T-helper 1 cell treated with Interleukin-12 subunit alpha and Interleukin-12 subunit beta and Interleukin-4 antibody, amounts not matched to agents 30 ng/mL and 1 ng/mL, for 36 hours (primary cell): ENCODE data around the gene PTGER2. TPM values are rescaled to one million over a fixed set of nuclear protein-coding genes. Genes with fewer than 3 reads are reported as not detected.

ENCODE experiments used
- intact Hi-C: fragments of 100-400 bp; cut with micrococcal nuclease; formaldehyde crosslinking; loops from one replicate; pipeline ENCODE4 v1.15.1; 2024
- total RNA-seq: library from RNA; stranded (reverse); gene quantifications from 2 replicates; pipeline ENCODE4 v1.2.3, GENCODE V29; 2022

PTGER2 gene
- total RNA-seq, 1 donor from 2014 or later: 140 TPM

- intact Hi-C loops: no loop called here
Measured at GRCh38 chr14:52304248-52304904, 9.7 kb upstream of the PTGER2 start.

GRCh38 chr14:52305014-52305413 is 9.1 kb upstream of the PTGER2 start:
- intact Hi-C loops: no loop called here

- intact Hi-C loops: no loop called here
Measured at GRCh38 chr14:52307376-52307775, 6.7 kb upstream of the PTGER2 start.

- intact Hi-C loops: no loop called here
Measured at GRCh38 chr14:52307905-52308304, 6.2 kb upstream of the PTGER2 start.

- intact Hi-C loops: loop anchor here (5.0 kb wide), 3 partner anchors 313 to 463 kb away; partner anchors contain the start of gene PSMC6
Measured at GRCh38 chr14:52310541-52310940, 3.6 kb upstream of the PTGER2 start.

- intact Hi-C loops: loop anchor here (1.0 to 5.0 kb wide), 5 partner anchors 26 to 466 kb away; partner anchors contain the start of gene PSMC6
Measured at GRCh38 chr14:52312931-52313355, 1.2 kb upstream of the PTGER2 start.

GRCh38 chr14:52313462-52313861 is 650 bp upstream of the PTGER2 start:
- intact Hi-C loops: loop anchor here (1.0 to 5.0 kb wide), 5 partner anchors 27 to 466 kb away; partner anchors contain the start of gene PSMC6

- intact Hi-C loops: loop anchor here (1.0 to 5.0 kb wide), 8 partner anchors 15 to 467 kb away; partner anchors contain the start of genes GPR137C, PSMC6 and TXNDC16
Measured at GRCh38 chr14:52314595-52315354, 663 bp downstream of the PTGER2 start.

- intact Hi-C loops: loop anchor here (5.0 kb wide), 1 partner anchor 377 kb away; no protein-coding TSS in a partner anchor
Measured at GRCh38 chr14:52315355-52315718, 1.2 kb downstream of the PTGER2 start.

- intact Hi-C loops: loop anchor here (2.0 to 5.0 kb wide), 2 partner anchors 374 to 667 kb away; partner anchors contain the start of gene FRMD6
Measured at GRCh38 chr14:52318062-52318461, 4.0 kb downstream of the PTGER2 start.

GRCh38 chr14:52318826-52319645 is 4.9 kb downstream of the PTGER2 start:
- intact Hi-C loops: loop anchor here (2.0 to 5.0 kb wide), 2 partner anchors 373 to 668 kb away; partner anchors contain the start of gene FRMD6

- intact Hi-C loops: loop anchor here (2.0 to 5.0 kb wide), 2 partner anchors 372 to 669 kb away; partner anchors contain the start of gene FRMD6
Measured at GRCh38 chr14:52319919-52320318, 5.8 kb downstream of the PTGER2 start.

GRCh38 chr14:52325126-52325525 is 11.0 kb downstream of the PTGER2 start:
- intact Hi-C loops: loop anchor here (1.0 to 5.0 kb wide), 6 partner anchors 27 to 478 kb away; partner anchors contain the start of gene GNG2

GRCh38 chr14:52325630-52326029 is 11.5 kb downstream of the PTGER2 start:
- intact Hi-C loops: loop anchor here (1.0 to 5.0 kb wide), 6 partner anchors 27 to 478 kb away; partner anchors contain the start of gene GNG2

- intact Hi-C loops: loop anchor here (5.0 kb wide), 1 partner anchor 465 kb away; the partner anchor contains the start of gene GNG2
Measured at GRCh38 chr14:52327374-52328226, 13.5 kb downstream of the PTGER2 start.

- intact Hi-C loops: loop anchor here (5.0 kb wide), 1 partner anchor 466 kb away; the partner anchor contains the start of gene GNG2
Measured at GRCh38 chr14:52328276-52328675, 14.2 kb downstream of the PTGER2 start.

- intact Hi-C loops: loop anchor here (5.0 kb wide), 1 partner anchor 468 kb away; the partner anchor contains the start of gene GNG2
Measured at GRCh38 chr14:52329678-52330369, 15.7 kb downstream of the PTGER2 start.

GRCh38 chr14:52332269-52332668 is 18.2 kb downstream of the PTGER2 start:
- intact Hi-C loops: no loop called here

GRCh38 chr14:52333108-52333507 is 19.0 kb downstream of the PTGER2 start:
- intact Hi-C loops: no loop called here
